Thyroid gland (tissue), 4 donors: ENCODE measurements around the gene ADCY9. TPM values are rescaled to one million over a fixed set of nuclear protein-coding genes. Genes with fewer than 3 reads are reported as not detected.

Source experiments
- DNase-seq, 2 donors: peaks; one replicate each; pipeline ENCODE4 v3.0.0-alpha.2; 2019
- H3K27ac ChIP-seq, 3 donors: fragments of 200-600 bp; sonication (generic); 1 replicate in 2 of 3; 2 replicates in 1 of 3; pipeline ENCODE4 v1.5.1; 2016 to 2019; ENCODE audit warnings: mild to moderate bottlenecking in 1 of 3, moderate library complexity in 1 of 3
- H3K27me3 ChIP-seq: fragments of 200-600 bp; sonication (generic); one replicate; pipeline ENCODE4 v1.5.1; 2019
- H3K36me3 ChIP-seq, 2 donors: fragments of 200-600 bp; sonication (generic); one replicate each; pipeline ENCODE4 v1.5.1; 2016 to 2019
- H3K4me1 ChIP-seq, 2 donors: fragments of 200-600 bp; sonication (generic); one replicate each; pipeline ENCODE4 v1.5.1; 2017 to 2019
- H3K4me3 ChIP-seq, 3 donors: fragments of 200-600 bp; sonication (generic); replicated peaks in 1 of 3; 1 replicate in 2 of 3; 2 replicates in 1 of 3; pipeline ENCODE4 v1.5.1; 2016; ENCODE audit warnings: mild to moderate bottlenecking in 1 of 3
- H3K9me3 ChIP-seq: fragments of 200-600 bp; sonication (generic); one replicate; pipeline ENCODE4 v1.5.1; 2017
- POLR2A ChIP-seq, 2 donors: fragments of 450-650 bp; IDR thresholded peaks; one replicate each; pipeline ENCODE4 v1.6.1; 2017; ENCODE audit warnings: antibody characterized with exemption in 2 of 2, mild to moderate bottlenecking in 2 of 2, moderate library complexity in 1 of 2
- WGBS, 2 donors: methylation state at CpG; one replicate each; pipeline ENCODE4 v1.1.5; 2017; 5-methylcytosine and 5-hydroxymethylcytosine counted together
- intact Hi-C: fragments of 100-400 bp; cut with DNase I; formaldehyde crosslinking; loops from one replicate; pipeline ENCODE4 v1.15.1; 2023
- total RNA-seq, 4 donors: library from RNA; depleted of rRNA; stranded (reverse); fragments of >200 nt; gene quantifications; one replicate each; pipeline ENCODE4 v1.2.3, GENCODE V29; 2016
- TF ChIP-seq, protein P1 (sequence below), 6 experiments: fragments of 200-600 bp in 3 of 6; fragments of 450-650 bp in 3 of 6; sonication (generic) in 3 of 6; IDR thresholded peaks; one replicate each; pipeline ENCODE4 v1.5.1; 2016 to 2019; ENCODE audit warnings: antibody characterized with exemption in 6 of 6, mild to moderate bottlenecking in 2 of 6, inconsistent platforms in 1 of 6, moderate library complexity in 1 of 6

The ADCY9 gene
- total RNA-seq, 4 donors from 2014 or later: 61.4 to 123 (median 94.1) TPM

DNA sequence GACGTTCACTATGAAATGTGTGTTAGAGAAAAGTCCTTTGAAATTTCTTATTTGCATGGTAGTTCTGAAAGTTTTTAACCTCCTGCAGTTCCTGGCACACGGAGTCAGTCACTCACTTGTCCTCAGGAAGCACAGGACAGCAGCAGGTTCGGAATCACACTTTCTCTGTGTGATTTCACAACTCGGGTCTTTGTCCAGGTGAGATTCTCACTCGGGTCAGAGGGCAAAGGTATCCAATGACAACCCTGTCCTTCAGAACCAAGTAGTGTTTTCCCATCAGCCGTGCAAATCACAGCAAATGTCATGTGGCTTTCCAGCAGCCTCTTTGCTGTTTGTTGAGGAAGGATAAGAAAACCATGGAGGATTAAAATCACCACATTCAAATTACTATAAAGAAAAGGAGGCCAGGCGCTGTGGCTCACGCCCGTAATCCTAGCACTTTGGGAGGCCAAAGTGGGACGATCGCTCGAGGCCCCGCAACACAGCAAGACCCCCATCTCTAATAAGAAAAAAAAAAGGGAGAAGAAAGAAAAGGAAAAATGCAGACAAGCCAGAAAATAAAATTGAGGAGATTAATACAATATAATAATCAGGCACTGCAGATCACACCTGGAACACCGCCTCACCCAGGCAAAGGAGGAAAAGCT, 22.0 kb downstream of the ADCY9 start:
- TF ChIP-seq, protein P1, sequence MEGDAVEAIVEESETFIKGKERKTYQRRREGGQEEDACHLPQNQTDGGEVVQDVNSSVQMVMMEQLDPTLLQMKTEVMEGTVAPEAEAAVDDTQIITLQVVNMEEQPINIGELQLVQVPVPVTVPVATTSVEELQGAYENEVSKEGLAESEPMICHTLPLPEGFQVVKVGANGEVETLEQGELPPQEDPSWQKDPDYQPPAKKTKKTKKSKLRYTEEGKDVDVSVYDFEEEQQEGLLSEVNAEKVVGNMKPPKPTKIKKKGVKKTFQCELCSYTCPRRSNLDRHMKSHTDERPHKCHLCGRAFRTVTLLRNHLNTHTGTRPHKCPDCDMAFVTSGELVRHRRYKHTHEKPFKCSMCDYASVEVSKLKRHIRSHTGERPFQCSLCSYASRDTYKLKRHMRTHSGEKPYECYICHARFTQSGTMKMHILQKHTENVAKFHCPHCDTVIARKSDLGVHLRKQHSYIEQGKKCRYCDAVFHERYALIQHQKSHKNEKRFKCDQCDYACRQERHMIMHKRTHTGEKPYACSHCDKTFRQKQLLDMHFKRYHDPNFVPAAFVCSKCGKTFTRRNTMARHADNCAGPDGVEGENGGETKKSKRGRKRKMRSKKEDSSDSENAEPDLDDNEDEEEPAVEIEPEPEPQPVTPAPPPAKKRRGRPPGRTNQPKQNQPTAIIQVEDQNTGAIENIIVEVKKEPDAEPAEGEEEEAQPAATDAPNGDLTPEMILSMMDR (IDR thresholded peaks at IDR 0.05): no peak
- TF ChIP-seq POLR2A (IDR thresholded peaks at IDR 0.05): no peak
- Histone ChIP-seq H3K36me3 (no peaks in the 10 kb centered on the region), H3K4me1 (peaks cover 74 to 77% of the 10 kb centered on the region in 2 donors), H3K4me3 (no peak overlapping the region), H3K9me3 (no peaks in the 10 kb centered on the region), H3K27ac (peak overlapping the region; percentile 64 to 78 (median 74)), H3K27me3 (no peaks in the 10 kb centered on the region)
- WGBS, 2 donors: 60 to 68% methylated on average over 14 of the region's 14 CpGs
- no peak for DNase-seq
- intact Hi-C loops: no loop called here

DNA sequence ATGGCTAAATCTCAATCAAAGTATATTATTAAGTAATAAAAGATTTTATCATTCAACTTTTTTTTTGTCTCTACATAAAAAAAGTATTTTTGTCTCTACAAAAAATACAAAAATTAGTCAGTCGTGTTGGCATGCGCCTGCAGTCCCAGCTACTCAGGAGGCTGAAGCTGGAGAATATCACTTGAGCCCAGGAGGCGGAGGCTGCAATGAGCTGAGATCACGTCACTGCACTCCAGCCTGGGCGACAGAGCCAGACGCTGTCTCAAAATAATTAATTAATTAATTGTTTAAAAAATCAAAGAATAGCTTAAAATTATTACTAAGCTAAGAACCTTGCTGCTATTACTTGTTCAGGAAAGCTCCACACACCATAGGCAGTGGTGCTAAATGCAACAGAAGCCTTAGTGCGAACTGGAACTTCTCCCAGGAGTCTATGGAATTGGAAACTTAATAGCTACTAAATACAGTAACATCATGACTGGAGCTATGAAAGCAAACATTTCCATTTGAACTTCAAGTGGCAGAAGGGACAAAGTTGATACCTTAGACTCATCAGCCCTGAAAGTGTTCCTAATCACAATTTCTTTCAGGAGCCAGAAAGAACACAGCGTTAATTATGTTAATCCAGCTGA, 22.6 kb downstream of the ADCY9 start:
- Histone ChIP-seq H3K4me3 (no peak overlapping the region), H3K27ac (peak overlapping the region; percentile 64 to 78 (median 74)), H3K27me3 (no peaks in the 10 kb centered on the region), H3K9me3 (no peaks in the 10 kb centered on the region), H3K36me3 (no peaks in the 10 kb centered on the region), H3K4me1 (peaks cover 73 to 79% of the 10 kb centered on the region in 2 donors)
- peak; percentile 71 to 72 for DNase-seq
- WGBS, 2 donors: 44 to 49% methylated on average over 8 of the region's 8 CpGs
- intact Hi-C loops: no loop called here
- peak in 1 of 2 donors; percentile 49 for TF ChIP-seq POLR2A (IDR thresholded peaks at IDR 0.05)
- TF ChIP-seq, protein P1 (IDR thresholded peaks at IDR 0.05): no peak

DNA sequence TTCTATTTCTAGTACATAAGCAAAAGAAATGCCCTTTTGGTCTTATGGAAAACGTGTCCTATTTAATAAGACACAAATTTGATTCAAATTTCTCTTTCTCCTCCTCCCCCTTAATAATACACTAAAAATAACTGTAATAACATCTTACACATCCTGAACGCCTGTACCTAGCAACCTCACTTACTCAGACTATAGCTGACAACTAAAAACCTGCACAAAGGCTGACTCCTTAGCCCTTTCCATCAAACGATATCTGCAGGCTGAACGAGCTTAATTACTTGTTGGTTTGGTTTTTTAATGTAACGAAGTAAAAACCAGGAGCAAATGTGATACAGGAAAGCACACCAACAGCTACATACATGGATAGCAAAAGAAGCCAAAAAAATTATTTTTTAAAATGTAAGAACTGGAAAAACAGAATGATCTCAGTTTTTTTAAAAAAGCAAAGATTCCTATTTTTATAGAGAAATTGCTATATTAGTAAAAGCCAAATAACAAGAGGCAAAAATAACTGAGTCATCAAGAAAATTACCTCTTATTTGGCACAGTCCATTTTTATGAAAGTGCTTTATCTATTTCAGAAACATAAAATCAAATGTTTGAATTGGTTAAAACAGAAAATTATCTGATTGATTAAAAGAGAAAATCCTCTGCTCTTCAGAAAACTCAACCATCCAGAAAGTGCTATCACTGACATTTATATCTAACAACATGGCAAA, 23.5 kb downstream of the ADCY9 start:
- Histone ChIP-seq H3K36me3 (no peaks in the 10 kb centered on the region), H3K27ac (peak overlapping the region; percentile 64 to 78 (median 74)), H3K9me3 (no peaks in the 10 kb centered on the region), H3K4me3 (no peak overlapping the region), H3K27me3 (no peaks in the 10 kb centered on the region), H3K4me1 (peaks cover 72 to 85% of the 10 kb centered on the region in 2 donors)
- DNase-seq: no peak
- WGBS, 2 donors: 75 to 86% methylated on average over 5 of the region's 5 CpGs
- TF ChIP-seq POLR2A (IDR thresholded peaks at IDR 0.05): no peak
- TF ChIP-seq, protein P1 (IDR thresholded peaks at IDR 0.05): no peak
- intact Hi-C loops: no loop called here

DNA sequence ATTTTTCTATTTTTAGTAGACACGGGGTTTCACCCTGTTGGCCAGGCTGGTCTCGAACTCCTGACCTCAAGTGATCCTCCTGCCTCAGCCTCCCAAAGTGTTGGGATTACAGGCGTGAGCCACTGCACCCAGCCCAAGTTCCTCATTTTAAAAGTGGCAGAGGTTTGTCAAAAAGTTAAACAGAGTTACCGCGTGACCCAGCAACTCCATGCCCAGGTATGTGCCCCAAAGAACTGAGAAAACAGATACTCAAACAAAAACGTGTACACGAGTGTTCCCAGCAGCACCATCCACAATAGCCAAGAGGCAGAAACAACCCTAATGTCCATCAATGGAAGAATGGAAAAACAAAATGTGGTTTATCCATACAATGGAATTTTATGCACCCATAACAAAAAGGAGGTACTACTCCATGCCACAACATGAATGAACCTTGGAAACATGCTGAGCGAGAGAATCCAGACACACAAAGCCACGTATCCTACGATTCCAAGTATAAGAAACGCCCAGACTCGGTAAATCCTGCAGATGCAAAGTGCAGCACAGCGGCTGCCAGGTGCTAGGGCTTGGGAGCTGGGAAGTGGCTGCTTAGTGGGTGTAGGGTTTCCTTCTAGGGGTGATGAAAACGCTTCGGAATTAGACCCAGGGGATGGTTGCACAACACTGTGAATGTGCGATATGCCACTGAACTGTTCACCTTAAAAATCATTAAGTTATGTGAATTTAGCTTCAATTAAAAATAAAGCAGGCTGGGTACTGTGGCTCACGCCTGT, 24.8 kb downstream of the ADCY9 start:
- Histone ChIP-seq H3K9me3 (no peaks in the 10 kb centered on the region), H3K36me3 (no peaks in the 10 kb centered on the region), H3K4me3 (no peak overlapping the region), H3K27ac (peak overlapping the region; percentile 77 to 84 (median 79)), H3K27me3 (no peaks in the 10 kb centered on the region), H3K4me1 (peaks cover 77 to 79% of the 10 kb centered on the region in 2 donors)
- DNase-seq: no peak
- WGBS, 2 donors: 92% methylated on average over 17 of the region's 17 CpGs
- intact Hi-C loops: no loop called here
- TF ChIP-seq POLR2A (IDR thresholded peaks at IDR 0.05): no peak
- TF ChIP-seq, protein P1 (IDR thresholded peaks at IDR 0.05): no peak
